ENCODE results near the gene NKTR.

The NKTR gene

GRCh38 chr3:42662813-42663535, 62.5 kb downstream of the NKTR start:
- DNase-seq: no peak

- DNase-seq: no peak
Measured at GRCh38 chr3:42663581-42664437, 63.3 kb downstream of the NKTR start.

GRCh38 chr3:42664438-42664803, 63.9 kb downstream of the NKTR start:
- no peak for DNase-seq

DNA sequence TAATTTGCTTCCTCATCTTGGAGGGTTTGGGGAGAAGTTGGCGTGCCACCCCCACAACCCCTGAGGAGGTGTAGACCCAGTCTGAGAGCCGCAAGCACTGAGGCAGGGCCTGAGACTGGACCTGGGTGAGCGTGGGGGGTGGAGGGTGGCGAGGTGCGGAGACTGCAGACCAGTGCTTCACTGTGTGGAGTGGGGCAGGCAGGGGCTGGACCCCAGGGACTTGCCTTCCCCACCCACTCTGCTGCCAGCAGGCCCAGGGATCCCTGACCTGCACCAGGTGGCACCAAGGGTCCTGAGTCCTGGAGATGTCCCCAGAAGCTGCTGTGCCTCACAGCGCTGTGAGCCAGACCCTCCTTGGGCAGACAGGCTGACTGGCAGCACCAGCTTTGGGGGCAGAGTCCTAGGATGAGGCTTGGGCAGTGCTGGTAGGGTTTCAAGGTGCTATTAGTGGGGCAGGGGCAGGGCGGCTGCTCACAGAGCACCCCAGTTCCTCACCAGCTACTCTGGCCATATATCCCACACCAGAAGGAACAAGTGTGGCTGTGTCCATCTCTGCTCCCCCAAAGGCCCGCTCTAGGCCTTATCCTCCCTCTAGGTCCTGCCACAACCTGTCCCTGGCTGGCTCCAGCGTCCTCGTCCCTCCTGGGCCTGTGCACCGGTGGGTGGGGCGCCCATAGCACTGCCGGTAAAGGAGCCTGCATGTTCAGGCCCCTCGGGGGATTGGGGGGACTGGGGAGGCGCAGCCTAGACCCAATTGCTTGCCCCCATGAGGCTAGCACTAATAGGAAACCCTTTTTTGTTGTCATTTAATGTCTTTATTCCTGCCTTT, 64.8 kb downstream of the NKTR start:
- no peak for DNase-seq

- DNase-seq: no peak
Measured at GRCh38 chr3:42666022-42666421, 65.5 kb downstream of the NKTR start.

- DNase-seq: no peak
Measured at GRCh38 chr3:42666577-42666998, 66.1 kb downstream of the NKTR start.

DNA sequence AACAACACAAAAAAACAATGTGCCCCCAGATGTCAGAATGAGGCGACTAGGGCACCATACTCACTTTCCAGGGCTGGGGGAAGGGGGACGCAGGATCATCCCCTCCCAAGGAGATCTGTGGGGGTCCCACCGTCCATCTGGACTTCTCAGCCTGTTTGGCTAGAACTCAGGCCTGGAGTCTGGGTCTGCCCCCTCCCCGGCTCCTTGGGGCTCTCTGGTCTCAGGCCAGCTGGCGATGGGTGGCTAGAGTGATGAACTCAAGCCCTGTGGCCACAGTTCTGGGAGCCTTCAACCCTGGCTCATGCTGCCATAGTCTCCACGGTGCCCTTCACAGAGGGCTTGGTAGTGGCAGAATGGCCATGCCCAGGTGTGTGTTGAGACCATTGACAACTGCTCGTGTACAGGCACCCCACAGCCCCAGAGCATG, 66.6 kb downstream of the NKTR start:
- DNase-seq: no peak

GRCh38 chr3:42667523-42668412, 67.3 kb downstream of the NKTR start:
- no peak for DNase-seq

DNA sequence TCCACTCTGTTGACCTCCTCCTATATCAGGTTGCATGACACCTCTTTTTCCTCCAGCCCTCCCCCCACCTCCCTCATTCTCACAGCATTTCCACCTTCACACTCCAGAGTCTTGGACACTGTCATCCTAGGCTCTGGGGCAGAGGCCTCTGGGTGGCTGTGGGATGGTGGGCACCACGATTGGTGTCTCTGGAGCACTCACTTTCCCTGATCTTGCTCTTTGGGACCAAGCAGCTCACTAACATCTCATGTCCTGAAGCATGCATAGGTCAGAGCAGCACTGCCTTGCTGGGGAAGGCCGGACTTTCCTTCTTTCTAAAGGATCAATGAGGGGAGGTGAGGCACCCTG, 67.9 kb downstream of the NKTR start:
- DNase-seq: no peak

- DNase-seq: no peak
Measured at GRCh38 chr3:42668793-42669217, 68.3 kb downstream of the NKTR start.

DNA sequence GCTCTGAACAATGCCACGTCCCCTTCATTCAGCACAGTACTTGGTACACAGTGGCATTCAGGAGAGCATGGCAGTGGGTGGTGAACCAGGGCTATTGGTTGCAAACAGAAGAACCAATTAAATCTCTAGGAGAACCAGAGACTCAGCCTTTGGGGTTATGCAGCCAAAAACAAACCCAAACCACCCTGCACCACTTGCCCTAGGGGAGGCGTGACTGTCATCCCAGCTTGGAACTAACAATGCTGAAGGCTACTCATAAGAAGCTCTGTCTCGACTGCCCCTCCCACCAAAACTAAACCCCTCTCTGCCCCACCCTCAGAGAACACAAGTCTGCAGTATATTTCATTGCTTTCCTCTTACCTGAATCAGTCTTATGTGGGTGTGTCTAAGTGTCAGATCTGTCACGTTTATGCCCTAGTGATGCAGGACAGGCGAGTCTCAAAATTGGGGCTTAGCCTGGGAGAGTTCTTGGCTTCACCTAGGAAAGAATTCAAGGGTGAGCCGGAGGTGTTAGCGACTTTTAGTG, 69.6 kb downstream of the NKTR start:
- no peak for DNase-seq

- no peak for DNase-seq
Measured at GRCh38 chr3:42670670-42671069, 70.2 kb downstream of the NKTR start.

- no peak for DNase-seq
Measured at GRCh38 chr3:42672515-42672914, 72.0 kb downstream of the NKTR start.

- DNase-seq: no peak
Measured at GRCh38 chr3:42673082-42673481, 72.6 kb downstream of the NKTR start.

GRCh38 chr3:42674146-42674545, 73.7 kb downstream of the NKTR start:
- no peak for DNase-seq

DNA sequence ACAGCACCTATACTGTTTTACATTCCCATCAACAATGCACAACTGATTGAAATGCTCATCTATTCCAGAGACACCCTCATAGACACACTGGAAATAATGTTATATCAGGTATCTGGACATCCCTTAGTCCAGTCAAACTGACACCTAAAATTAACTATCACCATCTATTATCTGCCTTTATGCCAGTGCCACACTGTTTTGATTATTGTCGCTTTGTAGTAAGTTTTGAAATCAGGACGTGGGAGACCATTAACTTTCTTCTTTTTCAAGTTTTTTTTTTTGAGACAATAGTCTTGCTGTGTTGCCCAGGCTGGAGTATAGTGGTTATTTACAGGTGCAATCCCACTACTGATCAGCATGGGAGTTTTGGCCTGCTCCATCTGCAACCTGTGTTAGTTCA, 75.4 kb downstream of the NKTR start:
- no peak for DNase-seq

DNA sequence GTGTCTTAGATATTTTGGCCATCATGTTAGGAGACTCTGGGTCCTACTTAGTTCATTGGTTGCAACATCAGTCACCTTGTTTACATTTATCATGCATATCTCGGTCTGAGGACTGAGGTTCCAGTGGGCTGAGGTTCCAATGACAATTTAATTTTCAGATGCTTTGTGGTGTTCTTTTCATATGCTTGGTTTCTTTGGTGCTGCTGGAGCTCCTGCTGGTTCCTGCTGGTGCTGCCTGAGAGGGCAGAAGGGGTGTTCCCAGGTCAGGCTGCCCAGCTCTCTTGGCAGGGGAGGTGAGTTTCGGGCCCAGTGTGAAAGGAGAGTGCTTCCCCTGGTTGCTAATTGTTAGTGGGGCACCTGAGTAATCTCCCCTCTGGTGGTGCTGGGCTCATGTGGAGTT, 78.0 kb downstream of the NKTR start:
- DNase-seq: no peak

- no peak for DNase-seq
Measured at GRCh38 chr3:42680271-42680670, 79.8 kb downstream of the NKTR start.

GRCh38 chr3:42680806-42681205, 80.3 kb downstream of the NKTR start:
- no peak for DNase-seq

DNA sequence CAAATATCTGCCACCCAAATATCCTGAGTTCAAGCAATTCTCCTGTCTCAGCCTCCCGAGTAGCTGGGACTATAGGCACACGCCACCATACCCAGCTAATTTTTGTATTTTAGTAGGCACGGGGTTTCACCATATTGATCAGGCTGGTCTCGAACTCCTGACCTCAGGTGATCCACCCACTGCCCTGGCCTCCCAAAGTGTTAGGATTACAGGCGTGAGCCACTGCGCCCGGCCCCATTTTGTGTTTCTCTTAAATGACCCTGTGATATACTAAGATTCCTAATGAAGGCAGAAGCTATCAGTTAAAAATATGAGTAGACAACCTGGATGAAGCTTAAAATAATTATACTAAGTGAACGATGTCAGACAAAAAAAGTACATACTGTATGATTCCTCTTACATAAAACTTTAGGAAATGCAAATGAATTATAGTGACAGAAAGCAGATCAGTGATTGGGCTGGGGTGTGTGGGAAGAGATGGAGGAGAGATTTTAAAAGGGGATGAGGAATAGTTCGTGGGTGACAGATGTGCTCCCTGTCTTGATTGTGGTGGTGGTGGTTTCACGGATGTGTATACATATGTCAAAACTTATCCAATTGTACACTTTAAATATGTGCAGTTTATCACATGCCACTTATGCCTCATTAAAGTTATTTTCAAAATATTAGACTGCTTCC, 81.0 kb downstream of the NKTR start:
- no peak for DNase-seq

- DNase-seq: no peak
Measured at GRCh38 chr3:42682301-42683070, 82.0 kb downstream of the NKTR start.

Measured in CD4-positive, alpha-beta T cell treated with Interleukin-12 subunit alpha and Interleukin-12 subunit beta, for 1 hour (primary cell).